OCI-LY7 (cell line): Measurements from ENCODE around the gene PLCB3. TPM values are rescaled to one million over a fixed set of nuclear protein-coding genes. Genes with fewer than 3 reads are reported as not detected.

Experiments used
- BruUV-seq: library from RNA; stranded (reverse); fragments of 400-500 nt; replicated peaks from 2 replicates; lab custom pipeline; 2021; lab: Mats Ljungman, UMichigan
- CTCF ChIA-PET: fragments of 300-600 bp; sonication (Branson Sonifier 250); formaldehyde crosslinking; loops from one replicate; lab custom pipeline; 2022; ENCODE audit warnings: antibody characterized with exemption; ENCODE audit not compliant: unreplicated experiment; lab: Charles Lee
- POLR2A ChIA-PET: fragments of 300-600 bp; sonication (Branson Sonifier 250); formaldehyde crosslinking; loops from one replicate; lab custom pipeline; 2022; ENCODE audit warnings: antibody characterized with exemption; lab: Charles Lee
- DNase-seq: peaks from one replicate; pipeline ENCODE4 v3.0.0-alpha.2; 2015; ENCODE audit warnings: low spot score
- H2AFZ ChIP-seq: fragments of 200-600 bp; sonication (generic), shearing (Covaris generic); 2 replicates; pipeline ENCODE4 v1.6.1; 2014; ENCODE audit warnings: mild to moderate bottlenecking, antibody characterized with exemption, low read length, moderate library complexity
- H3K27ac ChIP-seq: fragments of 200-600 bp; sonication (generic); 2 replicates; pipeline ENCODE4 v1.5.1; 2014; ENCODE audit warnings: mixed run types, low read depth, mild to moderate bottlenecking, moderate library complexity, low read length, inconsistent platforms; ENCODE audit not compliant: poor library complexity, severe bottlenecking
- H3K36me3 ChIP-seq: fragments of 200-600 bp; sonication (generic); 2 replicates; pipeline ENCODE4 v1.6.1; 2014; ENCODE audit warnings: mild to moderate bottlenecking, antibody characterized with exemption, low read length, moderate library complexity, mixed read lengths; ENCODE audit not compliant: insufficient read depth
- H3K4me1 ChIP-seq: fragments of 200-600 bp; sonication (generic); 2 replicates; pipeline ENCODE4 v1.5.1; 2014; ENCODE audit warnings: mild to moderate bottlenecking, low read length; ENCODE audit not compliant: insufficient read depth, poor library complexity, severe bottlenecking
- H3K4me2 ChIP-seq: fragments of 200-600 bp; sonication (generic); 2 replicates; pipeline ENCODE4 v1.6.1; 2014; ENCODE audit warnings: mild to moderate bottlenecking, low read length
- H3K4me3 ChIP-seq: fragments of 200-600 bp; sonication (generic); 2 replicates; pipeline ENCODE4 v1.5.1; 2014; ENCODE audit warnings: mild to moderate bottlenecking, low read depth, low read length; ENCODE audit not compliant: poor library complexity, severe bottlenecking
- H3K79me2 ChIP-seq: fragments of 200-600 bp; sonication (generic); 2 replicates; pipeline ENCODE4 v1.6.1; 2016; ENCODE audit warnings: low read depth, mild to moderate bottlenecking, low read length, moderate library complexity, mixed read lengths; ENCODE audit not compliant: insufficient read depth
- H3K9me2 ChIP-seq: fragments of 200-600 bp; sonication (generic); 2 replicates; pipeline ENCODE4 v1.6.1; 2016; ENCODE audit warnings: mild to moderate bottlenecking, low read length, mixed read lengths; ENCODE audit not compliant: insufficient read depth
- H3K9me3 ChIP-seq: fragments of 200-600 bp; sonication (generic); 2 replicates; pipeline ENCODE4 v1.6.1; 2014; ENCODE audit warnings: mild to moderate bottlenecking, mixed run types, low read length, mixed read lengths
- H4K20me1 ChIP-seq: fragments of 200-600 bp; sonication (generic); 2 replicates; pipeline ENCODE4 v1.6.1; 2014; ENCODE audit warnings: mild to moderate bottlenecking, antibody characterized with exemption, low read length, moderate library complexity, mixed read lengths; ENCODE audit not compliant: insufficient read depth
- CTCF ChIP-seq: fragments of 200-600 bp; sonication (generic); conservative IDR thresholded peaks from 2 replicates; pipeline ENCODE4 v1.5.1; 2014; ENCODE audit warnings: mild to moderate bottlenecking, antibody characterized with exemption, low read length, moderate library complexity, mixed read lengths
- EZH2phosphoT487 ChIP-seq: fragments of 200-600 bp; sonication (generic); IDR thresholded peaks from 2 replicates; pipeline ENCODE4 v1.6.1; 2018; ENCODE audit warnings: low read depth, borderline replicate concordance, mild to moderate bottlenecking, mixed run types, antibody characterized with exemption, low read length, moderate library complexity, mixed read lengths
- intact Hi-C: fragments of 100-400 bp; cut with micrococcal nuclease; formaldehyde crosslinking; loops from one replicate; pipeline ENCODE4 v1.10.0; 2022; ENCODE audit not compliant: unreplicated experiment
- total RNA-seq, 2 experiments: library from RNA; depleted of rRNA in 1 of 2; stranded (reverse); fragments of >200 nt in 1 of 2; shearing (Covaris generic) in 1 of 2; gene quantifications; 2 replicates each; pipeline ENCODE4 v1.2.3, GENCODE V29; 2014 to 2022

PLCB3 gene
- total RNA-seq, 2 experiments from 2014 or later: 7.6 to 10.3 TPM

GRCh38 chr11:64248578-64248977 lies 2.8 kb upstream of the PLCB3 start:
- Histone ChIP-seq H3K4me3 (no peak overlapping the region), H3K79me2 (peaks cover 17% of the 10 kb centered on the region), H2AFZ (no peak overlapping the region), H3K36me3 (peaks cover 16% of the 10 kb centered on the region), H4K20me1 (no peaks in the 10 kb centered on the region), H3K9me2 (no peaks in the 10 kb centered on the region), H3K9me3 (no peaks in the 10 kb centered on the region), H3K27ac (no peak overlapping the region), H3K4me2 (no peak overlapping the region), H3K4me1 (peaks cover 65% of the 10 kb centered on the region)
- TF ChIP-seq CTCF: no peak
- TF ChIP-seq EZH2phosphoT487: no peak
- intact Hi-C loops: no loop called here
- BruUV-seq: no TSS peak
- CTCF ChIA-PET: no interaction called here
- POLR2A ChIA-PET: no interaction called here
- no peak for DNase-seq

GRCh38 chr11:64249038-64249437 lies 2.3 kb upstream of the PLCB3 start:
- CTCF ChIA-PET: interaction anchor here (0.8 kb wide), 1 partner anchor 9 kb away, joined by 3 read pairs; no protein-coding TSS in a partner anchor
- Histone ChIP-seq H3K4me2 (peak overlapping the region; percentile 24; the same call in 1 of the 2 replicates), H3K9me2 (no peaks in the 10 kb centered on the region), H3K79me2 (peaks cover 17% of the 10 kb centered on the region), H3K27ac (no peak overlapping the region), H3K4me3 (no peak overlapping the region), H3K4me1 (peaks cover 64% of the 10 kb centered on the region), H4K20me1 (no peaks in the 10 kb centered on the region), H3K9me3 (no peaks in the 10 kb centered on the region), H3K36me3 (peaks cover 12% of the 10 kb centered on the region), H2AFZ (no peak overlapping the region)
- POLR2A ChIA-PET: no interaction called here
- no TSS peak for BruUV-seq
- TF ChIP-seq EZH2phosphoT487: no peak
- TF ChIP-seq CTCF: no peak
- intact Hi-C loops: no loop called here
- no peak for DNase-seq
